NCI-H2029 (cell line): ENCODE measurements around the gene PROC.

Source experiments
- DNase-seq: peaks from one replicate; lab custom pipeline; 2025; lab: John Stamatoyannopoulos, UW

PROC gene

DNA sequence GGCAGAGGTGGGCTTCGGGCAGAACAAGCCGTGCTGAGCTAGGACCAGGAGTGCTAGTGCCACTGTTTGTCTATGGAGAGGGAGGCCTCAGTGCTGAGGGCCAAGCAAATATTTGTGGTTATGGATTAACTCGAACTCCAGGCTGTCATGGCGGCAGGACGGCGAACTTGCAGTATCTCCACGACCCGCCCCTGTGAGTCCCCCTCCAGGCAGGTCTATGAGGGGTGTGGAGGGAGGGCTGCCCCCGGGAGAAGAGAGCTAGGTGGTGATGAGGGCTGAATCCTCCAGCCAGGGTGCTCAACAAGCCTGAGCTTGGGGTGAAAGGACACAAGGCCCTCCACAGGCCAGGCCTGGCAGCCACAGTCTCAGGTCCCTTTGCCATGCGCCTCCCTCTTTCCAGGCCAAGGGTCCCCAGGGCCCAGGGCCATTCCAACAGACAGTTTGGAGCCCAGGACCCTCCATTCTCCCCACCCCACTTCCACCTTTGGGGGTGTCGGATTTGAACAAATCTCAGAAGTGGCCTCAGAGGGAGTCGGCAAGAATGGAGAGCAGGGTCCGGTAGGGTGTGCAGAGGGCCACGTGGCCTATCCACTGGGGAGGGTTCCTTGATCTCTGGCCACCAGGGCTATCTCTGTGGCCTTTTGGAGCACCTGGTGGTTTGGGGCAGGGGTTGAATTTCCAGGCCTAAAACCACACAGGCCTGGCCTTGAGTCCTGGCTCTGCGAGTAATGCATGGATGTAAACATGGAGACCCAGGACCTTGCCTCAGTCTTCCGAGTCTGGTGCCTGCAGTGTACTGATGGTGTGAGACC lies at the start of gene PROC:
Gene PROC, plus strand, starts transcription at position 128 of the 812 bp plus-strand sequence. CDS start 1,516 bp downstream, outside the sequence.
- no peak for DNase-seq

DNA sequence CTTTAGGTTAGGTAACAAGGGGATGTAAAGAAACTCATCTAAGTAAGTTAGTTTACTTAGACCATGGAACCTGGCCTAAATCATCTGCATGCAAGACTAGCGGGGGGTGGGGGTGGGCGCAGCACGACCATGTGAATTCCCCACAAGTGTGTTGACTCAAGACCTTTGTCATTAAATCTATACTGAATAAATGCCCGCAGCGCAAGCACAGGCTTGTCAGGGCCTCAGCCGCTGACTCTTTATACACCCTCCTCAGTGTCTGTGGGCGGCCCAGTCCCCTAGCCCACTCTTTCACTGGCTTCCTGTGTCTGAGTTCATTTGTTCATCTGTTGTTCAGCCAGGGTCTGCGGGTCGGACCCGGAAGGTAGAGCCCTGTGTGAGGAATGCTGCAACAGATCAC lies 48.2 kb upstream of the PROC start:
- no peak for DNase-seq

- no peak for DNase-seq
These were observed 47.2 kb upstream of the PROC start for GRCh38 chr2:127371037-127371436.

DNA sequence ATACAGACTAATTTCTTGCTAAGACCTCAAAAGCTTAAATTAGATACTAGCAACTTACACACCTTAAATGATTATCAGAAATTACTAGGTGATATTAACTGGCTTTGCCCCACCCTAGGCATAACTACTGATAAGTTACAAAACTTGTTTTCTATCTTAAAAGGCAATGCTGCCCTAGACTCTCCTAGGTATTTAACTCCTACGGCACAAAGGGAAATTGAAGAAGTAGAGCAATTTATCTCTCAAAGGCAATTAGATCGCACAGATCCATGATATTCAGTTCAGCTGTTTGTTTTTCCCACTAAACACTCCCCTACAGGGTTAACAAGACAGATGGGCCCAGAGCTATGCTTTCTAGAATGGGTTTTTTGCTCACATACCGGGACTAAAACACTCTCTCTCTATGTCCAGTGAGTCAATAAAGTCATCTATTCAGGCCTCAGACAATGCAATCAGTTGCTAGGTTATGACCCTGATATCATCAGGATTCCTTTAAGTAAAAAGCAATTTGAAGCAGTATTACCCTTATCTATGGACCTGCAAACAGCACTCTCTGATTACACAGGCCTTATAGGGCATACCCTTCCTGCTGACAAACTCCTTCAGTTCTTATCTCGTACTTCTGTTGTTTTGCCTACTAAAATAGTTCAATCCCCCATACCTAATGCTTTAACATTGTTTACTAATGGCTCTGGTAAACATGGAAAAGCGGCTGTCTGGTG lies 44.7 kb upstream of the PROC start:
- no peak for DNase-seq

GRCh38 chr2:127376257-127376656 lies 42.0 kb upstream of the PROC start:
- DNase-seq: no peak

- no peak for DNase-seq
These were observed 41.0 kb upstream of the PROC start for GRCh38 chr2:127377262-127377661.

- no peak for DNase-seq
These were observed 39.5 kb upstream of the PROC start for GRCh38 chr2:127378720-127379119.

- DNase-seq: no peak
These were observed 38.4 kb upstream of the PROC start for GRCh38 chr2:127379712-127380355.

DNA sequence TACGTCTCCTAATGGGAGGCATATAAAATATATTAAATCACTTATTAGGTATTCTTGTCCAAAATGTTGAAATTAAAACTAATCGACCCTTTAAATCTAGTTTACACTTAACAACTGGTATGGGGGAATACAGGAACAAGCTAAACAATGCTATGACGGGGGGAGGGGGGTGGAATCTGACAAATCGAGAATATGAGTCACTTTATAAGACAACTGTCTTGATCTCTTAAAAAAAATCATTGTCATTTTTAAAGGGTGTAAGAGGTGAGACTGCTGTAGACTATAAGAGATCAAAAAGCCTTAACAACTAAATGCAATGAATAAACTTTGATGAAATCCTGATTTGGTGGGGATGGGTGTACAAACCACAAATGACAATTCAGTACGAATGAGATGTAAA lies 36.5 kb upstream of the PROC start:
- no peak for DNase-seq

- no peak for DNase-seq
These were observed 35.4 kb upstream of the PROC start for GRCh38 chr2:127382831-127383230.

- DNase-seq: no peak
These were observed 33.7 kb upstream of the PROC start for GRCh38 chr2:127384529-127384928.

DNA sequence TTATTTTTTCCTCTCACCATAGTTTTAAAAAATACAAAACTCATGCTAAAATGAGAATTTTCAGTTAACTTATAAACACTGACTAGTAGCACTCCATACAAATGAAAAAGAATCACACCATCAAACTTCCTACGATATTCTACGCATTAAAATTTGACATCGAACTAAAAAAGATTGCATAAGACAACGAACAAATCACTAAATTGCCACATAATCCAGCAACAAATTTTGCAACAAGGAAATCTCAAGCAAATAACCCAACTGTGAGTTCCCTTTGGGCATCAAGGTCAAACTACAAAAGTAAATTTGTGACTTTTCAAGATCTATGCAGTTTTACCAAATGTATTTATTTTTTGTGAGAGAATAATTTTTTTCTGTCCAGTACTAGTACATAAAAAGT lies 32.0 kb upstream of the PROC start:
- DNase-seq: no peak

- peak; percentile 55 for DNase-seq
These were observed 31.2 kb upstream of the PROC start for GRCh38 chr2:127386764-127387654.

- DNase-seq: peak; percentile 85
These were observed 30.4 kb upstream of the PROC start, which contains the start of gene MAP3K2 for GRCh38 chr2:127387655-127388422. MAP3K2 (minus strand) TSS chr2:127387975; CDS start chr2:127343129, 44,846 bp downstream.

DNA sequence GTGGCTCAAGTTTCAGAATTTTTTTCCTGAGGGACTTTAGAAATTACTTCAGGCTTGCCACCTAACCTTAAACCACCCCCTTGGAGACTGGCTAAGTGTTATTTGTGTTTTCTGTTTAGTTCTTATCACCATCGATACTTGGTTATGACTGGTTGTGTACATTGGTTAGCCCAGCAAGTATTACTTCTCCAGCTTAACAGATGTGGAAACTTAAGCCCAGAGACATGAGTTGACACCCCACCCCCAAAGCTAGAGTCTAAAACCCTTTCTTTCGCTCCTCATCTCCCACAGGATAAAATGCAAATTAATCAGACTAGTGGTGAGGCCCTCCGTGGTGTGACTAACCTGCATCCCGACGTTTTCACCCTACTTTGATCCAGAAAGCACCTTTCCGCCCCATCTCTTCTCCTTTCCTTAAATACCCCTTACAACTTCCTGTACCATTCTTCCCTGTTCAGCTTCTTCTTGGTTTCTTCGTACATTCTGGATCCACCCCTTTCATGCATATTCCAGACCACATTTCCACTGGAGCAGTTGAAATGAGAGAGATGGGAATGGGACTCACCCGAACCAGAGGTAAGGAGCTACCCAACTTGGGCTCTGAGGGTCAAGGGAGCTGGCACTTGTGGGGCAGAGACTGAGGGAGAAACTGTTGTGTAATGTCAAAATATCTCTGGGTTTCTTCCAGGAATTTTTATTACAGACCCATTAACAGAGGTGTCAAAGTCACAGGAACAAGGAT lies 29.6 kb upstream of the PROC start:
- no peak for DNase-seq

DNA sequence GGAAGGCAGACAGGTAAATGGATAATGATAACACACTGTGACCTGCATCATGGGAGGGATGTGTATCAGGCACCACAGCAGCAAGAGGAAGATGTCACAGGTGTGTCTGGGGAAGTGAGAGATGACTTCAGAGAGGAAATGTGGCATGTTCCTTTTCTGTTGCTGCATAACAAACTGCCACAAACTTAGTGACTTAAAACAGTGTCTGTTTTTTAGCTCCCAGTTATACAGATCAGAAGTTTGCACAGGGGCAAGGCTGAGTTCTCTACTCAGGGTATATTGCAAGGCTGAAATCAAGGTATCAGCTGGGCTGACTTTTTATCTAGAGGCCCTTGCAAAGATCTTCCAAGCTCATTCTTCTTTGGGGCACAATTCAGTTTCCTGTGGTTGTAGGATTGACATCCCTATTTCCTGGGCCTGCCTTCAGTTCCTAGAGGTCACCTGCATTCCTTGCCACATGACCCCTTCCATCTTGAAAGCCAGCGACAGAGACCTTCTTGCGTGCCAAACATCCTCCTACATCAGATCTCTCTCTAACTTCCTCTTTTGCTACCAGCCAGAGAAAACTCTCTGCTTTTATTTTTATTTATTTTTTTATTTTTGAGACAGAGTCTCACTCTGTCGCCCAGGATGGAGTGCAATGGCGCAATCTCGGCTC lies 28.3 kb upstream of the PROC start:
- no peak for DNase-seq

- DNase-seq: no peak
These were observed 25.9 kb upstream of the PROC start for GRCh38 chr2:127392133-127392827.

- no peak for DNase-seq
These were observed 25.2 kb upstream of the PROC start for GRCh38 chr2:127392828-127393578.
